Stimulated activated CD4-positive, alpha-beta T cell treated with anti-CD3 and anti-CD28 coated beads, Interleukin-2, amount 100 ng/mL, for 24 hours (primary cell): ENCODE results near the gene GMDS.

Source experiments
- DNase-seq, 2 donors: peaks; one replicate each; pipeline ENCODE4 v3.0.0-alpha.2; 2020

The GMDS gene

DNA sequence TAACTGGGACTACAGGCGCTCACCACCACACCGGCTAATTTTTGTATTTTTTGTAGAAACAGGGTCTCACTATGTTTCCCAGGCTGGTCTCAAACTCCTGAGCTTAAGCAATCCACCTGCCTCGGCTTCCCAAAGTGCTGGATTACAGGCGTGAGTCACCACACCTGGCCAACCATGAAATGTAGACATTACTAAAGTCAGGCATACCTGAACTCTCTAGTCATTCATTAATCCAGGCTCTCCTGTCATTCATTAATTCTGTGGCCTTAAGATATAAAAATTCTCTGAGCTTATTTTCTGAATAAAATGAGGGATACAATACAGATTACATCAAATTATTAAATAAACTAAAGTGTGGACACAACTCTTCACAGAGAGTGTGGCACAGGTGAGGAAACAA lies 159.7 kb downstream of the GMDS start:
- DNase-seq: no peak

- DNase-seq: no peak
Measured at GRCh38 chr6:2081155-2082138, 164.0 kb downstream of the GMDS start.

- DNase-seq: no peak
Measured at GRCh38 chr6:2078888-2079287, 166.5 kb downstream of the GMDS start.

- DNase-seq: no peak
Measured at GRCh38 chr6:2077826-2078225, 167.6 kb downstream of the GMDS start.

DNA sequence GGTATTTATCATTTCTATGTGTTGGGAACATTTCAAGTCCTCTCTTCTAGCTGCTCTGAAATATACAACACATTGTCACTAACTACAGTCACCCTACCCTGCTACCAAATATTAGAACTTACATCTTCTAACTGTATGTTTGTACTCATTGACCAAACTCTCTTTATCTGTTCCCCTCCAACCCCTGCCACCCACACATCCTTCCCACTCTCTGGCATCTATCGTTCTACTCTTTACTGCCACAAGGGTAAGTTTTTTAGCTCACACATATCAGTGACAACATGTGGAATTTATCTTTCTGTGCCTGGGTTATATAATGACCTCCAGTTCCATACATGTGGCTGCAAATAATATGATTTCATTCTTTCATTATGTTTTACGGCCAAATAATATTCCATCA lies 171.9 kb downstream of the GMDS start:
- no peak for DNase-seq

DNA sequence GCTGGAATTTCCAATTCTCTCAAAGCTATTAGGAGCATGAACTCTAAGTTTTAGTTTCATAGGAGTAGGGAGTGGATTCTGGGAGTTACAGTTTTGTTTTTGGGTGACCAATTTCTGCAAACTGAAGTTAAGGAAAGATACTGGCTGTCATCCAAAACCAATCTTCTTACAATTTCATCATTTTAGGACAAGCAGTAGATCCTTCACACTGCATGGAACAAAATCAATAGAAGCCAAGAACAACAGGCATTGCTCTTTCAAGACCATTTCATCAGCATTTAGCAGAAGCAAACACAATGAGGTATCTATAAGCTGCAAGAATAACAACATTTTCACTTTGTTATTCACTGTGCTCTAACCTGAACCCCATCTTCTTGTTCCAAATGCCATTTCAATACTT lies 173.0 kb downstream of the GMDS start:
- DNase-seq: no peak

DNA sequence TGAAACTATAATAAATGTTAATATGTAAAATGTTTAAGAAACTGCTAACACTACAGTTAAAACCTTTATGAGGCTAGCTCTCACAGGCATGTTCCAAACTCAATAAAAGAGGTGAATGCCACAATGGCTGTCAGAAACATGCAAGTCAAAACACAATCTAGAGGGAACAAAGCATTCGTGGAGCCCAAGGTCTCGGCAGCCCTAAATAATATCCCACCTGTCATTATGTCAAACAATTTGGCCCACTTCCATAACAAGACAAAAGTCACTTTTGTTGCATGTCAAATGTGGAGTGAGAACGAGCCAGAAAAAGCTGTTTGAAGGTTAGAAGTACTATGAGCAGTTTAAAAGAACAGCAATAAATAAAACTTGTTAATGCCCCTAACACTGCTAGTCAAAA lies 181.9 kb downstream of the GMDS start:
- no peak for DNase-seq

DNA sequence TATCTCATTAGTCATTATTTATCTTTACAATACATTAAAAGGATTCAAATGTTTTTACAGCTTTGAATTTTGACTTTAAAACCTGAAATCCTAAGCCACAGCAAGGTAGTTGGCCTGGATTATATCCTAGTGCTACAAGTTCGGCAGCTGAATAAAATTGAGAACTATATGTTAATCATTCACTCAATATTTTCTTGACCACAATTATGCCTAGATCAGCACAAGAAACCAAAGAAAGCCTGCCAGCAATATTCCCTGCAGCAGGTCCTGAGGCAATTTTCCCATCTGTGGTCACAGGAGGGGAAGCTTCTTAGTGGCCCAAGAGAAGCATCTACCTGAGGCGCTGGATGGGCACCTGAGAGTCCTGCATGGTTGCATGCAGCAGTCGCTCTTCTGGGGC lies 183.5 kb downstream of the GMDS start:
- no peak for DNase-seq

DNA sequence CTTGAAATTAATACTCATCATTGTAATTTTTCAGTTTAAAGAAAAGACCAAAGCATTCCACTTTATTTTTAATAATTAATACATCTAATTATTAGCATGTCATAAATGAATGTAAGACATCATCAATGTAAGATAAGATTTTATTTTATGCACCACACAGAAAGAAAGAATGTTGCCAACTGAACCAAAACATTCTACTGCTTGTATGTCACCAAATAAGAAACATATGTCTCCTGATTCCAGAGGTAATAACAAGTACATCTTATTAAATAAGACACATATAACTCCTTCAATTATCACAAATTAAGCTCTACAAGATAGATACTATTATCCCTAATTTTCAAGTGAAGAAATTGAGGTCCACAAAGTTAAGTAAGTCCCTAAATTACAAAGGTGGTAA lies 189.5 kb downstream of the GMDS start:
- DNase-seq: no peak

GRCh38 chr6:2055143-2055542 lies 190.3 kb downstream of the GMDS start:
- no peak for DNase-seq

- DNase-seq: no peak
Measured at GRCh38 chr6:2054516-2055067, 190.8 kb downstream of the GMDS start.

GRCh38 chr6:2053691-2054090 lies 191.7 kb downstream of the GMDS start:
- DNase-seq: no peak

- no peak for DNase-seq
Measured at GRCh38 chr6:2047855-2048254, 197.6 kb downstream of the GMDS start.

GRCh38 chr6:2044192-2044591 lies 201.2 kb downstream of the GMDS start:
- DNase-seq: no peak

GRCh38 chr6:2042956-2043648 lies 202.3 kb downstream of the GMDS start:
- no peak for DNase-seq

DNA sequence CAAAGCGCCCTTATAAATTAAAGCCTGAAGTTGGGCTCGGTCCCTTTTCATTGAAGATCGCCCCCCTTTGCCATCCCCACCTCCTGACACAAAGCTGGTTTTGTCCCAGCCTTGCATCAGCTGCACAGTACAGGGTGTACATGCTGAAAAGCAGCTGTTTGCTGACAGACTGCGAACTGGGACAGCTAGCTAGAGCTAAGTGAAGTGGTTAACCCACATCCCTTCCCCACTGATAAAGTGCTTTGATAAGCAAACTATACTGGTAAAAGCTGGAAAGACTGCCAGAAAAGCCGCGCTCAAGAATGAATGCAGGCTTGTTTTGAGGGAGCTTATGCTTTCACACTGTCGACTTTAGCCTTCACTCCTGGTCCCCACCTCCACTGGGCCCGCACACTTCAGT lies 207.3 kb downstream of the GMDS start:
- peak in 1 of 2 donors; percentile 1 for DNase-seq

- DNase-seq: no peak
Measured at GRCh38 chr6:2037237-2037926, 208.0 kb downstream of the GMDS start.

- DNase-seq: no peak
Measured at GRCh38 chr6:2036710-2037023, 208.7 kb downstream of the GMDS start.

GRCh38 chr6:2035826-2036709 lies 209.3 kb downstream of the GMDS start:
- no peak for DNase-seq

GRCh38 chr6:2035046-2035445 lies 210.4 kb downstream of the GMDS start:
- DNase-seq: no peak

GRCh38 chr6:2034256-2034655 lies 211.1 kb downstream of the GMDS start:
- no peak for DNase-seq

DNA sequence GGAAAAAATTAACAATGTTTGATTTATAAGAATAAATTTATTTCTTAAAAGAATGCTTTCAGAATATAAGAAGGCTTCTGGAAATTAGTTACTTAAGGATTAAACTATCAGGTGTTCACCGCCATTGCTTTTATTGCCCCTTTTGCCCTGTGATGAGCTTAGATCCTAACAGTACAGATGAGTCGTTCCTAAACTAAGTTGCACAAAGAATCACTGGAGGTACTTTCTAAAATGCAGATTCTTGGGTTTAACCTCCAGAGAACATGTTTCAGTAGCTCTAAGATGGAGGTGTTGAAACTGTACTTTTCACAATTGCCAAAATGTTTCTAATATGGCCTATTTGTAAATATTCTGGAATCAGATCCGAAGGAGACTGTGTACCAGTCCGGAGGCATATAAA lies 211.9 kb downstream of the GMDS start:
- DNase-seq: no peak
